ENCODE results near the gene ISM2. TPM values are rescaled to one million over a fixed set of nuclear protein-coding genes. Genes with fewer than 3 reads are reported as not detected.
"Not testable (repeated sequence)": the region's sequence is repeated elsewhere in the genome, so short reads cannot be mapped to it uniquely, and the experiment has no call there.

The ISM2 gene
- total RNA-seq, result not detected in 2 replicates

GRCh38 chr14:77498120-77498979 is at the start of gene ISM2:
Gene ISM2 (minus strand): TSS chr14:77498816. CDS start chr14:77498793, 23 bp downstream.
- peak; percentile 27 to 39 for DNase-seq (ENCODE audit: low read depth in 2 of 2)

GRCh38 chr14:77547512-77548180 is 49.0 kb upstream of the ISM2 start:
- no peak for DNase-seq (ENCODE audit: low read depth in 2 of 2)

GRCh38 chr14:77545171-77545570 is 46.6 kb upstream of the ISM2 start:
- not testable (repeated sequence) for DNase-seq (ENCODE audit: low read depth in 2 of 2)

GRCh38 chr14:77544571-77544970 is 46.0 kb upstream of the ISM2 start:
- DNase-seq (ENCODE audit: low read depth in 2 of 2), result no peak

- no peak for DNase-seq (ENCODE audit: low read depth in 2 of 2)
Observed at GRCh38 chr14:77543637-77544334, 45.2 kb upstream of the ISM2 start.

GRCh38 chr14:77543240-77543551 is 44.6 kb upstream of the ISM2 start:
- no peak for DNase-seq (ENCODE audit: low read depth in 2 of 2)

- peak; percentile 61 to 78 for DNase-seq (ENCODE audit: low read depth in 2 of 2)
Observed at GRCh38 chr14:77542421-77543239, 44.0 kb upstream of the ISM2 start.

GRCh38 chr14:77541905-77542304 is 43.3 kb upstream of the ISM2 start:
- DNase-seq (ENCODE audit: low read depth in 2 of 2), result no peak

- not testable (repeated sequence) for DNase-seq (ENCODE audit: low read depth in 2 of 2)
Observed at GRCh38 chr14:77536951-77537350, 38.3 kb upstream of the ISM2 start.

- DNase-seq (ENCODE audit: low read depth in 2 of 2), result no peak
Observed at GRCh38 chr14:77531071-77531470, 32.5 kb upstream of the ISM2 start.

GRCh38 chr14:77529963-77530362 is 31.3 kb upstream of the ISM2 start:
- no peak for DNase-seq (ENCODE audit: low read depth in 2 of 2)

GRCh38 chr14:77529213-77529612 is 30.6 kb upstream of the ISM2 start:
- DNase-seq (ENCODE audit: low read depth in 2 of 2), result no peak

GRCh38 chr14:77528701-77529100 is 30.1 kb upstream of the ISM2 start:
- DNase-seq (ENCODE audit: low read depth in 2 of 2), result not testable (repeated sequence)

- DNase-seq (ENCODE audit: low read depth in 2 of 2), result no peak
Observed at GRCh38 chr14:77526266-77526665, 27.6 kb upstream of the ISM2 start.

- DNase-seq (ENCODE audit: low read depth in 2 of 2), result peak in 1 of 2 donors; percentile 17
Observed at GRCh38 chr14:77524536-77524935, 25.9 kb upstream of the ISM2 start.

- DNase-seq (ENCODE audit: low read depth in 2 of 2), result no peak
Observed at GRCh38 chr14:77523109-77523508, 24.5 kb upstream of the ISM2 start.

GRCh38 chr14:77520555-77520954 is 21.9 kb upstream of the ISM2 start:
- DNase-seq (ENCODE audit: low read depth in 2 of 2), result no peak

- no peak for DNase-seq (ENCODE audit: low read depth in 2 of 2)
Observed at GRCh38 chr14:77516126-77516525, 17.5 kb upstream of the ISM2 start.

GRCh38 chr14:77511486-77512162 is 13.0 kb upstream of the ISM2 start:
- no peak for DNase-seq (ENCODE audit: low read depth in 2 of 2)

- DNase-seq (ENCODE audit: low read depth in 2 of 2), result no peak
Observed at GRCh38 chr14:77509366-77509765, 10.8 kb upstream of the ISM2 start.

- no peak for DNase-seq (ENCODE audit: low read depth in 2 of 2)
Observed at GRCh38 chr14:77508876-77509275, 10.3 kb upstream of the ISM2 start.

Data from lung microvascular endothelial cell (primary cell).